Fibroblast of lung (primary cell): ENCODE measurements around the gene PRX. TPM values are rescaled to one million over a fixed set of nuclear protein-coding genes. Genes with fewer than 3 reads are reported as not detected.
"Not testable (repeated sequence)": the region's sequence is repeated elsewhere in the genome, so short reads cannot be mapped to it uniquely, and the experiment has no call there.

Experiments used
- DNase-seq, 2 donors: peaks; one replicate each; pipeline versions ENCODE4 v3.0.0 to v3.0.0-alpha.2; 2010; ENCODE audit warnings: low read depth in 2 of 2
- H2AFZ ChIP-seq: 2 replicates; pipeline ENCODE4 v1.5.1; 2012; ENCODE audit warnings: low read length, control low read depth, inconsistent platforms
- H3K27ac ChIP-seq: 2 replicates; pipeline ENCODE4 v1.5.1; 2011; ENCODE audit warnings: low read length, control low read depth; ENCODE audit not compliant: insufficient read depth
- H3K27me3 ChIP-seq: 2 replicates; pipeline ENCODE4 v1.5.1; 2011; ENCODE audit warnings: mild to moderate bottlenecking, low read length; ENCODE audit not compliant: control insufficient read depth, insufficient read depth
- H3K36me3 ChIP-seq: 2 replicates; pipeline ENCODE4 v1.5.1; 2011; ENCODE audit warnings: low read length; ENCODE audit not compliant: control insufficient read depth, insufficient read depth
- H3K4me1 ChIP-seq: 2 replicates; pipeline ENCODE4 v1.5.1; 2011; ENCODE audit warnings: low read length; ENCODE audit not compliant: control insufficient read depth, insufficient read depth; ENCODE audit errors: extremely low read depth
- H3K4me2 ChIP-seq: 2 replicates; pipeline ENCODE4 v1.5.1; 2011; ENCODE audit warnings: low read length, control low read depth; ENCODE audit not compliant: insufficient read depth; ENCODE audit errors: extremely low read depth
- H3K4me3 ChIP-seq, 4 experiments: fragments of 200-600 bp in 1 of 4; sonication (generic) in 1 of 4; replicated peaks in 1 of 4; 2 replicates each; pipeline ENCODE4 v1.5.1; 2011 to 2016; ENCODE audit warnings: low read length in 4 of 4, low read depth in 3 of 4, mild to moderate bottlenecking in 3 of 4, control low read depth in 2 of 4, inconsistent platforms in 1 of 4, mixed read lengths in 1 of 4; ENCODE audit not compliant: insufficient read depth in 1 of 4; ENCODE audit errors: control extremely low read depth in 1 of 4
- H3K79me2 ChIP-seq: 2 replicates; pipeline ENCODE4 v1.5.1; 2012; ENCODE audit warnings: mild to moderate bottlenecking, low read length, inconsistent platforms; ENCODE audit not compliant: control insufficient read depth, insufficient read depth
- H3K9ac ChIP-seq: 2 replicates; pipeline ENCODE4 v1.5.1; 2011; ENCODE audit warnings: mild to moderate bottlenecking, low read length, control low read depth; ENCODE audit not compliant: insufficient read depth
- H3K9me3 ChIP-seq: 2 replicates; pipeline ENCODE4 v1.5.1; 2012; ENCODE audit warnings: low read depth, low read length; ENCODE audit not compliant: control insufficient read depth, insufficient read depth
- H4K20me1 ChIP-seq: 2 replicates; pipeline ENCODE4 v1.5.1; 2011; ENCODE audit warnings: low read length; ENCODE audit not compliant: control insufficient read depth, insufficient read depth; ENCODE audit errors: extremely low read depth
- EZH2 ChIP-seq: IDR thresholded peaks from 2 replicates; pipeline ENCODE4 v1.5.1; 2012; ENCODE audit warnings: low read length, control low read depth, mild to moderate bottlenecking; ENCODE audit errors: missing control alignments
- polyA plus RNA-seq, 2 donors: library from polyadenylated mRNA; depleted of rRNA in 1 of 2; stranded (reverse) in 1 of 2; unstranded in 1 of 2; fragments of >200 nt; gene quantifications; 2 replicates each; pipeline ENCODE4 v1.2.1, GENCODE V29; 2011 to 2012; ENCODE audit warnings: missing spikeins in 1 of 2
- total RNA-seq: library from RNA; depleted of rRNA; stranded (reverse); fragments of >200 nt; gene quantifications from 2 replicates; pipeline ENCODE4 v1.2.1, GENCODE V29; 2014
- TF ChIP-seq, protein P1 (sequence below), 2 donors: IDR thresholded peaks in 1 of 2; conservative IDR thresholded peaks in 1 of 2; 1 replicate in 1 of 2; 2 replicates in 1 of 2; pipeline ENCODE4 v1.5.1; 2011 to 2012; ENCODE audit warnings: low read length in 2 of 2, control low read depth in 1 of 2, inconsistent platforms in 1 of 2, low read depth in 1 of 2, mild to moderate bottlenecking in 1 of 2

Gene PRX
- total and polyA plus RNA-seq, 2 donors (not counting 1 experiment from before 2014, with no cell fraction given), result 0.91 to 3.6 TPM

DNA sequence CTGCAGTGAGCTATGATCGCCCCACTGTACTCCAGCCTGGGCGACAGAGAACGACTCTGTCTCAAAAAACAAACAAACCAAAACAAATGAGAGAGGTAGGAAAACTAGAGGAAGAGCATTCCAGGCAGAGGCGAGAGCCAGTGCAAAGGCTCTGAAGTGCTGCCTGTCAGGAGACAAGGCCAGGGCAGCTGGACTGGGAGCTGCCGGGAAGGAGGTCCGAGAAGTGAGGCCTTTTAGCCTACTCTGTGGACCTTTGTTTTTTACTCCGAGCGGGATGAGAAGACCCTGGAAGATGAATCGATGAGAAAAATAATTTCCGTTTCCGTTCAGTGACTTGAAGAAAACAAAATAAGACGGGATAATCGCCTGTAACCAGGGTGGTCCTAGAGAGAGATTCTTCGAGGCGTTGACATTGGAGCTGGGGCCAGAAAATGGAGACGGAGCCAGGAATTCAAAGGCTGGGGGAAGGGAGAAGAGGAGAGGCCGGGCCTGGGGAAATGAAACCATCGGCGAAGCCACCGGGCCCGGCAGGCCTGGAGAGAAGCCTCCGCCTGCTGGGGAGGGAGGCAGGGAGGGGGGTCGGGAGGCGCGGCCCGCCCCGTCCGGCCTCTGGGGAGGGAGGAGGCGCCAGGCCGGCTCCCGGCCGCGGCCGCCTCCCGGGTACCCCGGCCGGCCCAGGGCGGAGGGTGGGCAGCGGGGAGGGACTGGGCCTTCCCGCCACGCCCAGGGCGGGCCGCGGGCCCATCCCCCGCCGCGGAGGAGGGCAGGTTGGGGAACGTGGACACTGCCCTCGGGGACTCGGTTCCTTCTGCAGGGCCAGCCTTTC lies 20.4 kb upstream of the PRX start:
- DNase-seq, result peak; percentile 91
- TF ChIP-seq, protein P1, sequence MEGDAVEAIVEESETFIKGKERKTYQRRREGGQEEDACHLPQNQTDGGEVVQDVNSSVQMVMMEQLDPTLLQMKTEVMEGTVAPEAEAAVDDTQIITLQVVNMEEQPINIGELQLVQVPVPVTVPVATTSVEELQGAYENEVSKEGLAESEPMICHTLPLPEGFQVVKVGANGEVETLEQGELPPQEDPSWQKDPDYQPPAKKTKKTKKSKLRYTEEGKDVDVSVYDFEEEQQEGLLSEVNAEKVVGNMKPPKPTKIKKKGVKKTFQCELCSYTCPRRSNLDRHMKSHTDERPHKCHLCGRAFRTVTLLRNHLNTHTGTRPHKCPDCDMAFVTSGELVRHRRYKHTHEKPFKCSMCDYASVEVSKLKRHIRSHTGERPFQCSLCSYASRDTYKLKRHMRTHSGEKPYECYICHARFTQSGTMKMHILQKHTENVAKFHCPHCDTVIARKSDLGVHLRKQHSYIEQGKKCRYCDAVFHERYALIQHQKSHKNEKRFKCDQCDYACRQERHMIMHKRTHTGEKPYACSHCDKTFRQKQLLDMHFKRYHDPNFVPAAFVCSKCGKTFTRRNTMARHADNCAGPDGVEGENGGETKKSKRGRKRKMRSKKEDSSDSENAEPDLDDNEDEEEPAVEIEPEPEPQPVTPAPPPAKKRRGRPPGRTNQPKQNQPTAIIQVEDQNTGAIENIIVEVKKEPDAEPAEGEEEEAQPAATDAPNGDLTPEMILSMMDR (conservative IDR thresholded peaks at IDR 0.05 in 1 of 2, IDR thresholded peaks at IDR 0.05 in 1 of 2; ENCODE audit: low read depth in 1 of 2, low read length in 2 of 2), result no peak
- TF ChIP-seq EZH2, result no peak
- Histone ChIP-seq H3K36me3 (peaks cover 2% of the 10 kb centered on the region), H2AFZ (peak overlapping the region; percentile 62), H4K20me1 (no peaks in the 10 kb centered on the region), H3K27me3 (no peaks in the 10 kb centered on the region), H3K4me3 (peak overlapping the region; percentile 28 to 48 (median 46)), H3K4me2 (peak overlapping the region; percentile 90), H3K9ac (peak overlapping the region; percentile 57), H3K4me1 (peaks cover 3% of the 10 kb centered on the region), H3K79me2 (no peaks in the 10 kb centered on the region), H3K27ac (peak overlapping the region; percentile 85), H3K9me3 (no peaks in the 10 kb centered on the region)

DNA sequence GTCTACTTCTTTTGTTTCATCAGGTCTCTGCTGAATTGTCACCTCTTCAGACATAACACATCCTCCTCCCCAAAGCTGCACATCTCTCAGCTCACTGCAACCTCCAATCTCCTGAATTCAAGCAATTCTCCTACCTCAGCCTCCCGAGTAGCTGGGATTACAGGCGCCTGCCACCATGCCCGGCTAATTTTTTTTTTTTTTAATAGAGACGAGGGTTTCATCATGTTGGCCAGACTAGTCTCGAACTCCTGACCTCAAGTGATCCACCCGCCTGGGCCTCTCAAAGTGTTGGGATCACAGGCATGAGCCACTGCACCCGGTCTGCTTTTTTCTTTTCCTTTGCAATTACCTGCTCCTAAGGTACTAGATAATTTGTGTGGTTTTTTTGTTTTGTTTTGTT lies 19.6 kb upstream of the PRX start:
- not testable (repeated sequence) for H3K4me1 ChIP-seq, H3K9ac ChIP-seq, H4K20me1 ChIP-seq, DNase-seq, H3K79me2 ChIP-seq, H3K27me3 ChIP-seq, H3K36me3 ChIP-seq, H2AFZ ChIP-seq, H3K9me3 ChIP-seq
- Histone ChIP-seq H3K27ac (peak overlapping the region; percentile 85), H3K4me3 (peak overlapping the region in 3 of 4 experiments; percentile 28 to 48 (median 45)), H3K4me2 (peak overlapping the region; percentile 59)

DNA sequence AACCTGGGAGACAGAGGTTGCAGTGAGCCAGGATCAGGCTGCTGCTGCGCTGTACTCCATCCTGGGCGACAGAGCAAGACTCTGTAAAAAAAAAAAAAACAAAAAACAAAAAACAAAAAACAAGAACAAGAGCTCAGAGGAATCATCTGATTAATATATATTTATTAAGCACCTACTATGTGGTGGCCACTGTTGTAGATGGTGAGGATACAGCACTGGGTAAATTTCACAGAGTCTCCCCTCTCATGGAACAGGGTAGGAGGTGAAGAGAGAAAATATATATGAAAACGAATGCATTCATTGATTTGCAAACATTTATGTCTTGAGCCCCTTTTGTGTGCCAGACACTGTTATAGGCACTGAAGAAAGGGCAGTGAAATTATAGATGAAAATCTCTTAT lies 18.5 kb upstream of the PRX start:
- Histone ChIP-seq H3K4me1 (peaks cover 3% of the 10 kb centered on the region), H3K27ac (no peak overlapping the region), H3K4me2 (no peak overlapping the region), H3K9ac (no peak overlapping the region), H3K9me3 (no peaks in the 10 kb centered on the region), H3K27me3 (no peaks in the 10 kb centered on the region), H3K79me2 (no peaks in the 10 kb centered on the region), H3K36me3 (no peaks in the 10 kb centered on the region), H2AFZ (no peak overlapping the region), H3K4me3 (no peak overlapping the region), H4K20me1 (no peaks in the 10 kb centered on the region)
- no peak for DNase-seq
- TF ChIP-seq EZH2, result no peak
- TF ChIP-seq, protein P1 (conservative IDR thresholded peaks at IDR 0.05 in 1 of 2, IDR thresholded peaks at IDR 0.05 in 1 of 2; ENCODE audit: low read depth in 1 of 2, low read length in 2 of 2), result no peak

- not testable (repeated sequence) for H3K4me1 ChIP-seq, H3K9me3 ChIP-seq, H4K20me1 ChIP-seq, H3K27ac ChIP-seq, H3K27me3 ChIP-seq, H3K4me3 ChIP-seq, H3K36me3 ChIP-seq, H3K4me2 ChIP-seq, H3K79me2 ChIP-seq, H2AFZ ChIP-seq, H3K9ac ChIP-seq, DNase-seq
These were observed 17.1 kb upstream of the PRX start for GRCh38 chr19:40430242-40430641.

DNA sequence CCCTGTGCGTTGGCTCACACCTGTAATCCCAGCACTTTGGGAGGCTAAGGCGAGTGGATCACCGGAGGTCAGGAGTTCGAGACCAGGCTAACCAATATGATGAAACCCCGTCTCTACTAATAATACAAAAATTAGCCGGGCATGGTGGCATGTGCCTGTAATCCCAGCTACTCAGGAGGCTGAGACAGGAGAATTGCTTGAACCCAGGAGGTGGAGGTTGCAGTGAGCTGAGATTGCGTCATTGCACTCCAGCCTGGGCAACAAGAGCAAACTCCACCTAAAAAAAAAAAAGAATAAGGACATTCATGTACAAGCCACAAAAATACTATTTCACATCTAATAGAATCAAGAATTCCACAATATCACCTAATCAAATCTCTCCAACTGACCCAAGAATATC lies 15.0 kb upstream of the PRX start:
- not testable (repeated sequence) for H3K36me3 ChIP-seq, H3K4me1 ChIP-seq, H3K27ac ChIP-seq, H3K27me3 ChIP-seq, H4K20me1 ChIP-seq, H3K9me3 ChIP-seq, H3K4me3 ChIP-seq, H2AFZ ChIP-seq, H3K4me2 ChIP-seq, H3K9ac ChIP-seq, DNase-seq
- peaks cover 20% of the 10 kb centered on the region for H3K79me2 ChIP-seq
